ENCODE results near the gene SRGAP2C.
"Not testable (repeated sequence)": the region's sequence is repeated elsewhere in the genome, so short reads cannot be mapped to it uniquely, and the experiment has no call there.

DNA sequence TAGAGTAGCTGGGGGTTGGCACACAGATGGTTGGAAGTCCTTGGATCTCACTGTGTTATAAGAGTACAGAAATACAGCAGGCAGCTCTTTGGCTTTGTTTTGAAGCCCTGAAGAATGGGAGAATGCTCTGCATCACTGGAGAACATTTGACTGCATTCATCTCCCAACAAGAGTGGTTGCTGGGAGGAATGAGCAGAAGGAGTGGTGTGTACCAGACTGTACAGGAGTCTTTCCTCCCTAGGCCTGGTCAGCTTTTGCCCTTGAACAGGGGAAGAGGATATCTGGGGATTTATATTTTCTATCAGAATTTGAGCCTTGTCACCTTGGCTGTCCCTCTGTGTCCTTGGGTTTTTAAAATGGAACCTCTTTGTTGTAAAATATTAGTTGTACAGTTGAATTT, 69.8 kb downstream of the SRGAP2C start:
- not testable (repeated sequence) for TF ChIP-seq EZH2 (IDR thresholded peaks at IDR 0.05; ENCODE audit: borderline replicate concordance, low read depth, low read length, severe bottlenecking); POLR2A (IDR thresholded peaks at IDR 0.05; ENCODE audit: low read depth, low read length); POLR2AphosphoS5 (IDR thresholded peaks at IDR 0.05; ENCODE audit: insufficient read depth, low read depth, low read length)
- TF ChIP-seq, protein P1, sequence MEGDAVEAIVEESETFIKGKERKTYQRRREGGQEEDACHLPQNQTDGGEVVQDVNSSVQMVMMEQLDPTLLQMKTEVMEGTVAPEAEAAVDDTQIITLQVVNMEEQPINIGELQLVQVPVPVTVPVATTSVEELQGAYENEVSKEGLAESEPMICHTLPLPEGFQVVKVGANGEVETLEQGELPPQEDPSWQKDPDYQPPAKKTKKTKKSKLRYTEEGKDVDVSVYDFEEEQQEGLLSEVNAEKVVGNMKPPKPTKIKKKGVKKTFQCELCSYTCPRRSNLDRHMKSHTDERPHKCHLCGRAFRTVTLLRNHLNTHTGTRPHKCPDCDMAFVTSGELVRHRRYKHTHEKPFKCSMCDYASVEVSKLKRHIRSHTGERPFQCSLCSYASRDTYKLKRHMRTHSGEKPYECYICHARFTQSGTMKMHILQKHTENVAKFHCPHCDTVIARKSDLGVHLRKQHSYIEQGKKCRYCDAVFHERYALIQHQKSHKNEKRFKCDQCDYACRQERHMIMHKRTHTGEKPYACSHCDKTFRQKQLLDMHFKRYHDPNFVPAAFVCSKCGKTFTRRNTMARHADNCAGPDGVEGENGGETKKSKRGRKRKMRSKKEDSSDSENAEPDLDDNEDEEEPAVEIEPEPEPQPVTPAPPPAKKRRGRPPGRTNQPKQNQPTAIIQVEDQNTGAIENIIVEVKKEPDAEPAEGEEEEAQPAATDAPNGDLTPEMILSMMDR (IDR thresholded peaks at IDR 0.05; ENCODE audit: extremely low read depth in 1 of 2, insufficient read depth in 1 of 2, low read depth in 1 of 2, low read length in 2 of 2): not testable (repeated sequence)
